GM12892 (cell line): ENCODE data around the gene NRXN2.

ENCODE experiments used
- POLR2A ChIP-seq: IDR thresholded peaks from 2 replicates; pipeline ENCODE4 v1.6.1; 2011; ENCODE audit warnings: low read depth, low read length, control low read depth
- POLR2AphosphoS5 ChIP-seq: IDR thresholded peaks from 2 replicates; pipeline ENCODE4 v1.6.1; 2011; ENCODE audit warnings: low read depth, low read length, control low read depth
- TAF1 ChIP-seq: IDR thresholded peaks from 2 replicates; pipeline ENCODE4 v1.6.1; 2011; ENCODE audit warnings: low read depth, mild to moderate bottlenecking, control low read depth, low read length, borderline replicate concordance

- no peak for TF ChIP-seq POLR2A
- no peak for TF ChIP-seq POLR2AphosphoS5
- TF ChIP-seq TAF1 = no peak
These were observed 160.8 kb downstream of the NRXN2 start for GRCh38 chr11:64561984-64562722.
